Activated T-cell treated with anti-CD3 and anti-CD28 coated beads for 1 hour (primary cell): Measurements from ENCODE around the gene ABCA13.

Source experiments
- DNase-seq: peaks from one replicate; pipeline ENCODE4 v3.0.0-alpha.2; 2020; ENCODE audit warnings: low read depth

The ABCA13 gene

GRCh38 chr7:48300301-48300700, 129.0 kb downstream of the ABCA13 start:
- no peak for DNase-seq

DNA sequence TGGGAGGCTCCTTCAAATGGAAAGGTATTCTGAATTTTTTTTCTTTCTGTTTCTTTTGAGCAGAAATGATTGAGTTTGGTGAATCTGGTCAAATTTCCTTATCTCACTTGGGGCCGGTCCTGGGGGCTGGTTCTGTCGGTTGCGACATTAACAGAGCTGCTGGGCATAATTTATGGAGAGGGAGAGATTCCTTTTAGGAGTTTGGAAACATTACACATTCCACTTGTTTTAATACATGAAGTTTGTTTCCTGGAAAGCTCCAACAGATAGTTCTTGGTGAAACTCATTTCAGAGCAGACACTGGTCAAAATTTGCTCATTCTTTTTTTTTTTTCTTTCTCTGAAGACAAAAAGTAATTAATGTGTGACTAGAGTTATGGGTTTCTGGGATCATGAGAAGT, 129.9 kb downstream of the ABCA13 start:
- no peak for DNase-seq

- DNase-seq = no peak
These were observed 133.4 kb downstream of the ABCA13 start for GRCh38 chr7:48304641-48305040.

DNA sequence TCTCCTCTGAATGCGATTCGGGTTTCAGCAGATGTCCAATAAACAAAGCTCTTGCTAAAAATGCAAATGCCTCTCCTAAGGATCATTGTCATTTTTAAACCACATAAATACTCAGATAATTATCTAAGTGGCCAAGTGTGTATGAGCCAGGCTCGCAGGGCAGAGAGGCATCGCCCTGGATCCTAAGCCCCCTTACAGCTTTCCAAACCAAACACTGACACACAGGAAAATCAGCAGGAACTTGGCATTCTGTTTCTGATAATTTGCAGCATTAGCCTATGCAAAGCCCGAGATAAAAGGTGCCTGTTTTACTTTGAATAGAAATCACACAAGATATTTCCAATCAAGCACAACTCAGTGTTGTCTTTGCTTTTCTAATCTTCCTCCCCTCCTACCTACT, 134.4 kb downstream of the ABCA13 start:
- DNase-seq = no peak

GRCh38 chr7:48307041-48307714, 135.9 kb downstream of the ABCA13 start:
- DNase-seq = no peak

DNA sequence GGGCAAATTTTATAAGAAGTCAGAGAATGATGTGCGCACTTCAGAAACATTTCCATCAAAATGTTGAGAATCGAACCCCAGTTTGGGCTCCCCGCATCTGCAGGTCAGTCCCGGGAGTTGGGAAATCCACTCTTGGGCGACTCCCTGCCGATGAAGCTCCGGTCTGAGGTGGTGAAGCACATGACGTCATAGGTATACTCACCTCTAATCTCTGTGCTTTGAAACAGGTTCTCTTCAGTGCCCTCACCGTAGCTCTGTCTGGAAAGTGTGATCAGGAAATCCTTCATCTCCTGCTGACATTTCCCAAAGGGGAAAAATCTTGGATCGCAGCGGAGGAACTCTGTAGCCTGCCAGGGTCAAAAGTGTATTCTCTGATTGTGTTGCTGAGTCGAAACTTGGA, 138.5 kb downstream of the ABCA13 start:
- no peak for DNase-seq

GRCh38 chr7:48311464-48312100, 140.3 kb downstream of the ABCA13 start:
- DNase-seq = no peak

DNA sequence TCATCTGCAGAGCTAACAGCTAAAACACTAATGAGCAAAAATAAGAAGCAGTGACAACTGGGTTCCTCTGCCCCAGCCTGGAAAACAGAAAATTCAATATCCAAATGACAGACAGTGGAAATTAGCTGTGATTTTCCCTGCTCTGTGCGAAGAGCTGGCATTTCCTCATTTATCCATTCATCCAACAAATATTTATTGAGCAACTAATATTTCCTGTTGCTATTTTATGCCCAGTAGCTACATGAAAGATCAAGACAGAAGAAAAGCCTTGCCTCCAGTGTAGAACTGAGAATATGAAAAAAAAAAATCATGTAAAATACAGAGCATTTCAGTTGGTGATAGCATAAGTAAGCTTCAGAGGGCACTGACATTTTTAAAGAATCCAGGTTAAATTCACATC, 140.9 kb downstream of the ABCA13 start:
- DNase-seq = no peak

DNA sequence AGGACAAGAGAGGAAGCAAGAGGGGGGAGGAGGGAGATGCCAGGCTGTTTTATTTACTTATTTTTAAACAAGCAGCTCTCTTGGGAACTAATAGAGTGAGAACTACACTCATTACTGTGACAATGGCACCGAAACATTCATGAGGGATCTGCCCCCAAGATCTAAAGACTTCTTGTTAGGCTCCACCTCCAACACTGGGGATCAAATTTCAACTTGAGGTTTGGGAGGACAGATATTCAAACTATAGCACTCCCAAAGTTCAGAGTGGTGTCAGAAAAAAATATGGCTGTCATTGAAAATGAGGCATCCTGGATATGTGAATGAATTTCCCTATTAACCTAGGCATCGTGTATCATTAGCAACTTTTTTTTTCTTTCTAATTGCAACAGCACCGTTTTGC, 145.5 kb downstream of the ABCA13 start:
- DNase-seq = no peak

- DNase-seq = no peak
These were observed 146.1 kb downstream of the ABCA13 start for GRCh38 chr7:48317360-48317759.

DNA sequence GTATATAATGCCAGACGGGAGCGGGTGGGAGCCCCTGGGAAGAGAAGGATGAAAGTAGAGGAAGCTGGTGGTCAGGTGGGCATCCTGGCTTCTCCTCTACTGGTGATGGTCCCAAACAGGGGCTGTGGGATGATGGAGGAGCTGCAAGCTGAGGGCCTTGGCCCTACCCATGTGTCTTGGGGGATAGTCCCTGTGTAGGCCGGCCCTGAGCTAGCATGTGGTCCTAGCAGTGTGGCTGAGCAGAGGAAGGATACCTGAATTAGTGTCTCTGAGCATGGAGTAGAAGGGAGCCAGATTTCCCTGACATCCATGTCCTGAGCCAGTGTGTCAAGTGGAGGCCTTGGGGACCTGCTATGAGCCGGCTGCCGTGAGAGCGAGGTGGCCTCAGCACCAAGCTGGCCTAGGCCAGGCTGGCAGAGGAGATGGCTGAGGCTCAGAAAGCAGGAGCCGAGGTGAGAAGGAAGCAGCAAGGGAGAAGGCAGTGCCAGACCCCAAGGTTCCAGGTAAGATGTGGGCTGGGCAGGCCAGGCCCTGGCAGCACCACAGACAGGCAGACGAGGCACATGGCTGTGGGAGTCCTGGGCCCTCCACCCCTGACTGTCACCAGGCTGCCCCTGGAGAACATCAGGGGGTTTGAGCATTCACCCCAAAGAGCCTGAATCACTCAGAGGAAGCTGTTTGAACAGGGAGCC, 150.2 kb downstream of the ABCA13 start:
- no peak for DNase-seq

DNA sequence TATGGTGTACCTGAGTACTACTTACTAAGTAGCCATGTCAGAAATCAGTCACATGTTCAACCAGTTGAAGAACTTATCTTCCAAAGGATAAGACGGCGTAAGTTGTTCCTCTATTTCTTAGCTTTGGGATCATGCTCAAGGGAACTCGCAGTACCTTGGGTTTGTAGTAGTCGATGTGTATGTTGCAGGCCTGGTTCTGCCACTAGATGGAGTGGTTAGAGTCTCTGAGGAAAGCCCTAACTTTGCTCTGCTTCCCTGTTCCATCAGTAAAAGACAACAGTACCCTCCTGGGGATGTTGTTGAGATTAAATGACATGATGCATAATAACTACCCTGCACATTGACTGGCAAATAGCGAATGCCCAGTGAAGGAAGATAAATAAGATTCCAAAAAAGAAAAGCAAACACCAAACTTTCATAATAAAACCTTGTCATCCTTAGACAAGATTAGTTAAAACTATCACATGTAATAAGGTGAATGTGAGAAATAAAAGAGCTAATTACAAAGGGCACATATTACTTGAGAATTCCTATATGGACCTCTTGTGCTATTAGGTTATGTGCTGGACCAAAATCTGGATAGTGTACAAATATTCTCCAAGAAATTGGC, 165.9 kb downstream of the ABCA13 start:
- no peak for DNase-seq

DNA sequence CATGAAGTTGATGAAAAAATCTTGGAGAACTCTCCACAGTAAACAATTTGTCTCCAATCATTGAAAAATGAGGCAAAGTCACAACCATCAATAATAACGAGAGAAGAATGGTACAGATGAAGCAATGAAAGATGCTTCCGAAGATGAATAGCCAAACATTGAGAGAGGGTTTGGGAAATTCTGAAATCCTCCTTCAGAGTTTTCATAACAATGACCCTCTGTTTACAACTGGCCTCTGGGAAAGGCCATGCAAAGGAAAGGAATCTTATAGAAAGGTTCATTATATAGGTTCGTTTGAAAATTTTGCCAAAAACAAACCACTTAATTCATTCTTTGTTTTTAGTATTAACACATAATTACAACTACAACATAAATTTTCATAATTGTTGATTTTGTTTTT, 166.5 kb downstream of the ABCA13 start:
- DNase-seq = no peak

DNA sequence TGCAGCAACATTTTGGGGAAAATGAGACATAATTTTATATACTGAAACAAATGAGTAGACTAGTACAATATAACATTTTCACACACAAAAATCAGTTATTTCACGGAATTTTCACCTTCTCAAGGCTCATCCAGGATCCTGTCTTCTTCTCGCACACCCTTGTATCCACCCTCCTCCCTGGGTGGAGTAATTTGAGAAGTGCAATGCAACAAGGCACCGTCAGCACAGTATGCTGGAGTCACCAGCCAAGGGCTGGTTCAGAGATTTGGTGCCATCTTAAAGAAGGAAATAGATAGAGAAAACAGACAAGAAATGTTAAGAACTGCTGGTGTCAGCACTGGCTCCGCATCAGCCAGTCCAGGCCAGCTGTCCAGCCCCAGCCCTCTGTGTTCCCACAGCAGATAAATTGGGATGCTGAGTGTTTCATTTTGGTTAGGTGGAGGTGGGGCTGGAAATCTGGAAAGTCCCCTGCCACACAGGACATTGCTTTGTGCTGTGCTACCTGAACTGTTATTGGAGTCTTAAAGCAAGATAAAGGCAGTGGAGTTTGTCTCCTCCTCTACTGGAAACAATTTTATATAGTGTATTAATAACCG, 176.1 kb downstream of the ABCA13 start:
- no peak for DNase-seq

- DNase-seq = no peak
These were observed 179.3 kb downstream of the ABCA13 start for GRCh38 chr7:48350515-48350914.

DNA sequence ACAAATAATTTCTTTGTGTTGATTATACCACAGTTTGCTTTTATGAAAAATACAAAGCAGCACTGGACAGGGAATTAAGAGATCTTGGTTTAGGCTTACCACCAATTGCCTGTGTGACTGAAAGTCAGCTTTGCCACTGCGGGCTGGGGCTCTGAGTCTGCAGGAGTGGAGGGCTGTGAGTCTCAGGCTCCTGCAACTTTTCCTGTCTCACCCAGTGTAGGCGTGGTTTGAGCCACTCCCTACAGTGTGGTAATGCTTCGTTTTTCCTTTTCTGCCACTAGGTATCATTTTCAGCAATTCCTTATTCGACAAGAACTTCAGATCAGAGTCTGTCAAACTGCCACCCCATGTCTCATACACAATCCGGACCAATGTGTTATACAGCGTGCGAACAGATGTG, 180.6 kb downstream of the ABCA13 start:
- no peak for DNase-seq

- DNase-seq = no peak
These were observed 184.1 kb downstream of the ABCA13 start for GRCh38 chr7:48355346-48355745.

GRCh38 chr7:48360574-48360973, 189.3 kb downstream of the ABCA13 start:
- DNase-seq = no peak

DNA sequence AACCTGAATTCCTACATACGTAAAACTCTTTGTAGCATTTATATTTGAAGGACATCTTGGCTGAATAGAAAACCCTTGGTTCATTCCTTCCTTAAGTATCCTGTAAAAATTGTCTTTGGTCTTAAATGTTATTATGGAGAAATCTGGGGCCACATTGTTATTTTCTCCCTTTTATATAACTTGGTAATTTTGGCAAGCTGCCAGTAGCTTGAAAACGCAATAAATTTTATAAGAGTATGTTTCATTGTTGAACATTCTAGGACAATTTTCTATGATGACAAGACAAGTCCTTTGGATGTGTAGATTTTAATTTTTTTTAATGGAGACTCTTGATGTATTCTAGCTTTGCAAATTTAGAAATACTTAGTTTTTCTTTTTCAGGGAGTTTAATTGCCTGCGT, 191.9 kb downstream of the ABCA13 start:
- no peak for DNase-seq

GRCh38 chr7:48365010-48365409, 193.8 kb downstream of the ABCA13 start:
- DNase-seq = no peak

DNA sequence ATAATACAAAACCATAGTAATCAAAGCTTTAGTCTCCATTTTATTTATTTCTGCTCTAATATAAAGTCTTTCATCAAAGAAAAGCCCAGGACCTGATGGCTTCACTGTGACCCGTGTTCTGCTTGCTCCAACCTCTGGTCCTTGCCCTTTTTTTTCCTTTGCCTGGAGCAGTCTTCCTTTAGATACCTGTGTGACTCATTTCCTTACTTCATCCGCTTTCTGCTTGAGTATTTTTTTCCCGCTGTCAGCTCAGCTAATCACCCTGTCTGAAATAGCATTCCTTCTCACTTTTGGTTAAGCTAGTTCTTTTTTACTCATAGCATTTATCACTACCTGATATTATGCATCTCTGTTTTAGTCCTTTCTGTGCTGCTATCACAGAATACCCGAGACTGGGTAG, 194.8 kb downstream of the ABCA13 start:
- DNase-seq = no peak

- DNase-seq = no peak
These were observed 205.0 kb downstream of the ABCA13 start for GRCh38 chr7:48376263-48376662.

- DNase-seq = no peak
These were observed 209.7 kb downstream of the ABCA13 start for GRCh38 chr7:48380921-48381320.
